Measurements from ENCODE around the gene NLRC5.

- no peak for TF ChIP-seq EZH2 (IDR thresholded peaks at IDR 0.05; ENCODE audit: borderline replicate concordance, low read depth, low read length, severe bottlenecking)
- no peak for TF ChIP-seq CTCF (IDR thresholded peaks at IDR 0.05; ENCODE audit: extremely low read depth in 1 of 2, insufficient read depth in 1 of 2, low read depth in 1 of 2, low read length in 2 of 2)
- TF ChIP-seq POLR2A (IDR thresholded peaks at IDR 0.05; ENCODE audit: low read depth, low read length), result no peak
- no peak for TF ChIP-seq POLR2AphosphoS5 (IDR thresholded peaks at IDR 0.05; ENCODE audit: insufficient read depth, low read depth, low read length)
Measured at GRCh38 chr16:56939801-56940200, 49.6 kb upstream of the NLRC5 start.

Measured in endothelial cell of umbilical vein (primary cell).